Lower leg skin (tissue), 4 donors: ENCODE results near the gene ADAMTS17. TPM values are rescaled to one million over a fixed set of nuclear protein-coding genes. Genes with fewer than 3 reads are reported as not detected.
"Not testable (repeated sequence)": the region's sequence is repeated elsewhere in the genome, so short reads cannot be mapped to it uniquely, and the experiment has no call there.

Experiments
- DNase-seq, 2 donors: peaks; one replicate each; pipeline ENCODE4 v3.0.0-alpha.2; 2019; ENCODE audit warnings: low spot score in 2 of 2
- H3K4me3 ChIP-seq: fragments of 200-600 bp; sonication (generic); 2 replicates; pipeline ENCODE4 v1.5.1; 2017; ENCODE audit warnings: mild to moderate bottlenecking, low read depth; ENCODE audit not compliant: poor library complexity, severe bottlenecking
- CTCF ChIP-seq, 3 donors: fragments of 450-650 bp; IDR thresholded peaks; one replicate each; pipeline ENCODE4 v1.5.1; 2016; ENCODE audit warnings: antibody characterized with exemption in 3 of 3, mild to moderate bottlenecking in 3 of 3, moderate library complexity in 2 of 3
- POLR2A ChIP-seq, 2 donors: fragments of 450-650 bp; IDR thresholded peaks; one replicate each; pipeline ENCODE4 v1.6.1; 2016 to 2017; ENCODE audit warnings: antibody characterized with exemption in 2 of 2, mild to moderate bottlenecking in 1 of 2, moderate library complexity in 1 of 2
- WGBS, 2 donors: methylation state at CpG; one replicate each; pipeline ENCODE4 v1.1.5; 2018; 5-methylcytosine and 5-hydroxymethylcytosine counted together
- intact Hi-C: fragments of 100-400 bp; cut with DNase I; formaldehyde crosslinking; loops from one replicate; pipeline ENCODE4 v1.15.0; 2023; ENCODE audit warnings: low total_unique reads
- total RNA-seq, 4 donors: library from RNA; depleted of rRNA; stranded (reverse); fragments of >200 nt; gene quantifications; one replicate each; pipeline ENCODE4 v1.1.0, GENCODE V29; 2016

ADAMTS17 gene
- total RNA-seq, 4 donors from 2014 or later: 3.5 to 7.8 (median 3.9) TPM

- WGBS, 2 donors: 69 to 88% methylated on average over 13 of the region's 13 CpGs
- DNase-seq: peak in 1 of 2 donors; percentile 45
- intact Hi-C loops: no loop called here
These were observed 248.3 kb downstream of the ADAMTS17 start for GRCh38 chr15:100093211-100094126.

GRCh38 chr15:100092034-100092433 lies 249.7 kb downstream of the ADAMTS17 start:
- DNase-seq: no peak
- intact Hi-C loops: no loop called here
- H3K4me3 ChIP-seq: no peak overlapping the region
- 83 to 86% methylated on average over 9 of the region's 9 CpGs for WGBS, 2 donors
- TF ChIP-seq POLR2A (IDR thresholded peaks at IDR 0.05) (no peak), CTCF (IDR thresholded peaks at IDR 0.05) (no peak)

More at GRCh38 chr15:100093211-100094126, 248.3 kb downstream of the ADAMTS17 start:
- TF ChIP-seq CTCF (IDR thresholded peaks at IDR 0.05) (no peak), POLR2A (IDR thresholded peaks at IDR 0.05) (no peak)
- H3K4me3 ChIP-seq: no peak overlapping the region

GRCh38 chr15:100090411-100090810 lies 251.4 kb downstream of the ADAMTS17 start:
- 88 to 96% methylated on average over 11 of the region's 11 CpGs for WGBS, 2 donors
- no peak overlapping the region for H3K4me3 ChIP-seq
- no peak for TF ChIP-seq POLR2A (IDR thresholded peaks at IDR 0.05)
- TF ChIP-seq CTCF (IDR thresholded peaks at IDR 0.05): no peak
- DNase-seq: peak in 1 of 2 donors; percentile 66
- intact Hi-C loops: no loop called here

- H3K4me3 ChIP-seq, intact Hi-C loops: not testable (repeated sequence)
- 88% methylated on average over 12 to 17 of the region's 17 CpGs for WGBS, 2 donors
- peak in 1 of 2 donors; percentile 62 for DNase-seq
These were observed 257.5 kb downstream of the ADAMTS17 start for GRCh38 chr15:100084042-100084821.

- no peak for TF ChIP-seq POLR2A (IDR thresholded peaks at IDR 0.05)
- TF ChIP-seq CTCF (IDR thresholded peaks at IDR 0.05): no peak
- no peak overlapping the region for H3K4me3 ChIP-seq
- intact Hi-C loops: no loop called here
- WGBS, 2 donors: 82 to 100% methylated on average over 2 of the region's 2 CpGs
- DNase-seq: no peak
These were observed 258.2 kb downstream of the ADAMTS17 start for GRCh38 chr15:100083572-100083971.
